Measurements from ENCODE around the gene TEAD1. TPM values are rescaled to one million over a fixed set of nuclear protein-coding genes. Genes with fewer than 3 reads are reported as not detected.

The TEAD1 gene
- total and polyA plus RNA-seq, 5 donors from 2014 or later = 0.30 TPM; not detected in 4

GRCh38 chr11:12701811-12702592, 27.8 kb downstream of the TEAD1 start:
- Mint-ChIP-seq H3K27ac (no peak overlapping the region), H3K9me3 (peaks cover 0 to 8% (median 0%) of the 10 kb centered on the region in 7 donors)
- no peak for ATAC-seq (ENCODE audit: low read depth in 2 of 2)

GRCh38 chr11:12702999-12703453, 28.8 kb downstream of the TEAD1 start:
- H3K27me3 ChIP-seq (ENCODE audit: control insufficient read depth, insufficient read depth, low read length) = peaks cover 9% of the 10 kb centered on the region
- peaks cover 0 to 6% (median 0%) of the 10 kb centered on the region in 7 donors for H3K9me3 Mint-ChIP-seq
- no peak overlapping the region for H3K4me3 ChIP-seq (ENCODE audit: low read depth, low read length)
- ATAC-seq (ENCODE audit: low read depth in 2 of 2) = no peak
- no peaks in the 10 kb centered on the region for H3K4me1 ChIP-seq (ENCODE audit: control insufficient read depth, insufficient read depth, low read length, poor library complexity, severe bottlenecking)
- H3K36me3 ChIP-seq (ENCODE audit: control insufficient read depth, insufficient read depth, low read length) = no peaks in the 10 kb centered on the region
- DNase-seq = no peak
- H3K4me1 Mint-ChIP-seq = peaks cover 0 to 2% (median 0%) of the 10 kb centered on the region in 4 donors
- H3K4me3 Mint-ChIP-seq = no peak overlapping the region
- no peak overlapping the region for H3K27ac ChIP-seq (ENCODE audit: insufficient read depth, low read length, poor library complexity, severe bottlenecking)
- H3K27ac Mint-ChIP-seq = no peak overlapping the region
- H3K36me3 Mint-ChIP-seq = no peaks in the 10 kb centered on the region
- peaks cover 63% of the 10 kb centered on the region for H3K27me3 Mint-ChIP-seq
- no peaks in the 10 kb centered on the region for H3K9me3 ChIP-seq (ENCODE audit: control insufficient read depth in 2 of 2, low read length in 2 of 2)

More at GRCh38 chr11:12701811-12702592, 27.8 kb downstream of the TEAD1 start:
- peaks cover 7% of the 10 kb centered on the region for H3K27me3 ChIP-seq (ENCODE audit: control insufficient read depth, insufficient read depth, low read length)
- DNase-seq = no peak
- Mint-ChIP-seq H3K4me3 (no peak overlapping the region), H3K27me3 (peaks cover 66% of the 10 kb centered on the region), H3K4me1 (peaks cover 0 to 3% (median 0%) of the 10 kb centered on the region in 4 donors), H3K36me3 (no peaks in the 10 kb centered on the region)
- H3K36me3 ChIP-seq (ENCODE audit: control insufficient read depth, insufficient read depth, low read length) = no peaks in the 10 kb centered on the region
- no peaks in the 10 kb centered on the region for H3K9me3 ChIP-seq (ENCODE audit: control insufficient read depth in 2 of 2, low read length in 2 of 2)
- no peak overlapping the region for H3K4me3 ChIP-seq (ENCODE audit: low read depth, low read length)
- no peaks in the 10 kb centered on the region for H3K4me1 ChIP-seq (ENCODE audit: control insufficient read depth, insufficient read depth, low read length, poor library complexity, severe bottlenecking)
- no peak overlapping the region for H3K27ac ChIP-seq (ENCODE audit: insufficient read depth, low read length, poor library complexity, severe bottlenecking)

- peaks cover 61% of the 10 kb centered on the region for H3K27me3 Mint-ChIP-seq
- Histone ChIP-seq H3K27ac (ENCODE audit: insufficient read depth, low read length, poor library complexity, severe bottlenecking) (no peak overlapping the region), H3K4me1 (ENCODE audit: control insufficient read depth, insufficient read depth, low read length, poor library complexity, severe bottlenecking) (no peaks in the 10 kb centered on the region), H3K36me3 (ENCODE audit: control insufficient read depth, insufficient read depth, low read length) (no peaks in the 10 kb centered on the region), H3K9me3 (ENCODE audit: control insufficient read depth in 2 of 2, low read length in 2 of 2) (no peaks in the 10 kb centered on the region), H3K27me3 (ENCODE audit: control insufficient read depth, insufficient read depth, low read length) (peaks cover 9% of the 10 kb centered on the region), H3K4me3 (ENCODE audit: low read depth, low read length) (no peak overlapping the region)
- H3K27ac Mint-ChIP-seq = no peak overlapping the region
- H3K36me3 Mint-ChIP-seq = no peaks in the 10 kb centered on the region
- peaks cover 0 to 6% (median 0%) of the 10 kb centered on the region in 7 donors for H3K9me3 Mint-ChIP-seq
- no peak overlapping the region for H3K4me3 Mint-ChIP-seq
- H3K4me1 Mint-ChIP-seq = no peaks in the 10 kb centered on the region
- ATAC-seq (ENCODE audit: low read depth in 2 of 2) (no peak), DNase-seq (no peak)
These were observed 29.8 kb downstream of the TEAD1 start for GRCh38 chr11:12704049-12704448.

- peaks cover 46% of the 10 kb centered on the region for H3K27me3 Mint-ChIP-seq
These were observed 31.7 kb downstream of the TEAD1 start for GRCh38 chr11:12705874-12706273.

GRCh38 chr11:12706545-12707499, 32.6 kb downstream of the TEAD1 start:
- no peak for DNase-seq
- H3K27ac Mint-ChIP-seq = no peak overlapping the region
- H3K36me3 ChIP-seq (ENCODE audit: control insufficient read depth, insufficient read depth, low read length) = no peaks in the 10 kb centered on the region
- no peak for ATAC-seq (ENCODE audit: low read depth in 2 of 2)
- H3K36me3 Mint-ChIP-seq = peaks cover 3% of the 10 kb centered on the region
- no peaks in the 10 kb centered on the region for H3K9me3 ChIP-seq (ENCODE audit: control insufficient read depth in 2 of 2, low read length in 2 of 2)
- H3K4me1 ChIP-seq (ENCODE audit: control insufficient read depth, insufficient read depth, low read length, poor library complexity, severe bottlenecking) = no peaks in the 10 kb centered on the region
- no peak overlapping the region for H3K27ac ChIP-seq (ENCODE audit: insufficient read depth, low read length, poor library complexity, severe bottlenecking)
- H3K9me3 Mint-ChIP-seq = peaks cover 0 to 9% (median 0%) of the 10 kb centered on the region in 7 donors
- H3K4me3 Mint-ChIP-seq = no peak overlapping the region
- peaks cover 44% of the 10 kb centered on the region for H3K27me3 Mint-ChIP-seq
- H3K27me3 ChIP-seq (ENCODE audit: control insufficient read depth, insufficient read depth, low read length) = peaks cover 6% of the 10 kb centered on the region
- no peaks in the 10 kb centered on the region for H3K4me1 Mint-ChIP-seq
- H3K4me3 ChIP-seq (ENCODE audit: low read depth, low read length) = no peak overlapping the region

More at GRCh38 chr11:12705874-12706273, 31.7 kb downstream of the TEAD1 start:
- Mint-ChIP-seq H3K9me3 (peaks cover 0 to 6% (median 0%) of the 10 kb centered on the region in 7 donors), H3K4me1 (no peaks in the 10 kb centered on the region), H3K4me3 (no peak overlapping the region), H3K36me3 (peaks cover 3% of the 10 kb centered on the region), H3K27ac (no peak overlapping the region)
- Histone ChIP-seq H3K27me3 (ENCODE audit: control insufficient read depth, insufficient read depth, low read length) (peaks cover 6% of the 10 kb centered on the region), H3K36me3 (ENCODE audit: control insufficient read depth, insufficient read depth, low read length) (no peaks in the 10 kb centered on the region), H3K27ac (ENCODE audit: insufficient read depth, low read length, poor library complexity, severe bottlenecking) (no peak overlapping the region), H3K4me1 (ENCODE audit: control insufficient read depth, insufficient read depth, low read length, poor library complexity, severe bottlenecking) (no peaks in the 10 kb centered on the region), H3K9me3 (ENCODE audit: control insufficient read depth in 2 of 2, low read length in 2 of 2) (no peaks in the 10 kb centered on the region), H3K4me3 (ENCODE audit: low read depth, low read length) (no peak overlapping the region)
- ATAC-seq (ENCODE audit: low read depth in 2 of 2) (no peak), DNase-seq (no peak)

GRCh38 chr11:12707500-12707880, 33.3 kb downstream of the TEAD1 start:
- Histone ChIP-seq H3K4me3 (ENCODE audit: low read depth, low read length) (no peak overlapping the region), H3K27ac (ENCODE audit: insufficient read depth, low read length, poor library complexity, severe bottlenecking) (no peak overlapping the region), H3K4me1 (ENCODE audit: control insufficient read depth, insufficient read depth, low read length, poor library complexity, severe bottlenecking) (no peaks in the 10 kb centered on the region), H3K27me3 (ENCODE audit: control insufficient read depth, insufficient read depth, low read length) (peaks cover 8% of the 10 kb centered on the region), H3K36me3 (ENCODE audit: control insufficient read depth, insufficient read depth, low read length) (no peaks in the 10 kb centered on the region), H3K9me3 (ENCODE audit: control insufficient read depth in 2 of 2, low read length in 2 of 2) (no peaks in the 10 kb centered on the region)
- peaks cover 3% of the 10 kb centered on the region for H3K36me3 Mint-ChIP-seq
- H3K9me3 Mint-ChIP-seq = peaks cover 0 to 9% (median 0%) of the 10 kb centered on the region in 7 donors
- DNase-seq (no peak), ATAC-seq (ENCODE audit: low read depth in 2 of 2) (no peak)
- no peaks in the 10 kb centered on the region for H3K4me1 Mint-ChIP-seq
- no peak overlapping the region for H3K27ac Mint-ChIP-seq
- H3K4me3 Mint-ChIP-seq = no peak overlapping the region
- H3K27me3 Mint-ChIP-seq = peaks cover 48% of the 10 kb centered on the region

GRCh38 chr11:12711496-12711895, 37.3 kb downstream of the TEAD1 start:
- no peaks in the 10 kb centered on the region for H3K4me1 Mint-ChIP-seq
- DNase-seq = no peak
- H3K9me3 Mint-ChIP-seq = peaks cover 0 to 5% (median 0%) of the 10 kb centered on the region in 7 donors
- Histone ChIP-seq H3K27me3 (ENCODE audit: control insufficient read depth, insufficient read depth, low read length) (peaks cover 8% of the 10 kb centered on the region), H3K27ac (ENCODE audit: insufficient read depth, low read length, poor library complexity, severe bottlenecking) (no peak overlapping the region), H3K4me3 (ENCODE audit: low read depth, low read length) (no peak overlapping the region), H3K4me1 (ENCODE audit: control insufficient read depth, insufficient read depth, low read length, poor library complexity, severe bottlenecking) (no peaks in the 10 kb centered on the region), H3K9me3 (ENCODE audit: control insufficient read depth in 2 of 2, low read length in 2 of 2) (no peaks in the 10 kb centered on the region), H3K36me3 (ENCODE audit: control insufficient read depth, insufficient read depth, low read length) (no peaks in the 10 kb centered on the region)
- H3K27ac Mint-ChIP-seq = no peak overlapping the region
- peaks cover 3% of the 10 kb centered on the region for H3K36me3 Mint-ChIP-seq
- H3K4me3 Mint-ChIP-seq = no peak overlapping the region
- no peak for ATAC-seq (ENCODE audit: low read depth in 2 of 2)
- H3K27me3 Mint-ChIP-seq = peaks cover 35% of the 10 kb centered on the region
